Sigmoid colon (tissue), 7 donors: ENCODE results near the gene WNT5A. TPM values are rescaled to one million over a fixed set of nuclear protein-coding genes. Genes with fewer than 3 reads are reported as not detected.

ENCODE experiments used
- DNase-seq: peaks from one replicate; pipeline ENCODE4 v3.0.0-alpha.2; 2019
- H3K27ac ChIP-seq, 4 donors: fragments of 200-600 bp; sonication (generic); one replicate each; pipeline ENCODE4 v1.5.1; 2016 to 2019; ENCODE audit warnings: mild to moderate bottlenecking in 1 of 4
- H3K27me3 ChIP-seq, 3 donors: fragments of 200-600 bp; sonication (generic); one replicate each; pipeline ENCODE4 v1.5.1; 2019; ENCODE audit warnings: mild to moderate bottlenecking in 1 of 3
- H3K36me3 ChIP-seq, 4 donors: fragments of 200-600 bp; sonication (generic); one replicate each; pipeline ENCODE4 v1.5.1; 2016 to 2019
- H3K4me1 ChIP-seq, 4 donors: fragments of 200-600 bp; sonication (generic); one replicate each; pipeline ENCODE4 v1.5.1; 2017 to 2019
- H3K4me3 ChIP-seq, 4 donors: fragments of 200-600 bp; sonication (generic); one replicate each; pipeline ENCODE4 v1.5.1; 2017 to 2019; ENCODE audit warnings: mild to moderate bottlenecking in 2 of 4, moderate library complexity in 1 of 4
- H3K9me3 ChIP-seq, 4 donors: fragments of 200-600 bp in 3 of 4; sonication (generic) in 3 of 4; one replicate each; pipeline versions ENCODE4 v1.5.1 to v1.6.1; 2013 to 2019
- EP300 ChIP-seq, 4 donors: sonication (generic); formaldehyde crosslinking; IDR thresholded peaks; one replicate each; pipeline ENCODE4 v1.6.1; 2017; ENCODE audit warnings: antibody characterized with exemption in 4 of 4
- POLR2A ChIP-seq, 2 donors: fragments of 450-650 bp; IDR thresholded peaks; one replicate each; pipeline ENCODE4 v1.6.1; 2016; ENCODE audit warnings: antibody characterized with exemption in 2 of 2, mild to moderate bottlenecking in 2 of 2, moderate library complexity in 2 of 2
- POLR2AphosphoS5 ChIP-seq, 4 donors: sonication (generic); formaldehyde crosslinking; IDR thresholded peaks; one replicate each; pipeline ENCODE4 v1.6.1; 2017; ENCODE audit warnings: antibody characterized with exemption in 4 of 4
- WGBS, 2 donors: extraction: QIAGEN DNeasy Blood & Tissue Kit; methylation state at CpG; one replicate each; pipeline ENCODE4 v1.1.7; 2013; 5-methylcytosine and 5-hydroxymethylcytosine counted together
- intact Hi-C: fragments of 100-400 bp; cut with DNase I; formaldehyde crosslinking; loops from one replicate; pipeline ENCODE4 v1.15.1; 2023
- polyA plus RNA-seq, 3 donors: library from polyadenylated mRNA; stranded (reverse); fragments of 200-250 nt; gene quantifications; one replicate each; pipeline ENCODE4 v1.2.3, GENCODE V29; 2013
- total RNA-seq, 4 donors: library from RNA; depleted of rRNA; stranded (reverse); fragments of >200 nt; gene quantifications; one replicate each; pipeline ENCODE4 v1.1.0, GENCODE V29; 2016
- TF ChIP-seq, protein P1 (sequence below), 4 experiments: fragments of 450-650 bp in 3 of 4; fragments of 200-600 bp in 1 of 4; IDR thresholded peaks; one replicate each; pipeline ENCODE4 v1.5.1; 2016 to 2019; ENCODE audit warnings: antibody characterized with exemption in 4 of 4, mild to moderate bottlenecking in 3 of 4, moderate library complexity in 2 of 4
- donor health status: healthy with polysubstance abuse.
- donor health status: Bipolar disorder and iron deficiency.
- donor health status: healthy.

WNT5A gene
- total and polyA plus RNA-seq, 7 donors = under 0.01 to 11.9 (median 3.9) TPM

DNA sequence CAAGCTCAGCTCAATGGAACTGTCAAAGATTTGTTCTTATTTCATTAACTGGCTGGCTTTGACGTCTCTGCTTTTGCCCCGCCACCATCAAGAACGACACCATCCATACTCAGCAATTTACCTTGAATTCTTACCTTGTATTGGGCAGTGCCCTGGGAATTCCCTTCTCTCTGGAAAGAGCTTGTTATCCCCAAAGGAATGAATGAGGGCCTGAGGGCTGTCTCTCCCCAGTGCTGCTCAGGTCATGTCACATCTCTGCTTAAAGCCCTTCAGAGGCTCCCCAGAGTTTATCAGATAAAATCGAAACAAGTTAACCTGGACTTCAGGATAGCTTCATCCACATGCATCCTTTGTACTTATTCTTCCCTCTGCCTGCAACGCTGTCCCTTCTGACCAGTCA, 5.9 kb upstream of the WNT5A start:
- intact Hi-C loops = no loop called here
- TF ChIP-seq EP300 (IDR thresholded peaks at IDR 0.05) = no peak
- no peak for TF ChIP-seq POLR2A (IDR thresholded peaks at IDR 0.05)
- TF ChIP-seq, protein P1, sequence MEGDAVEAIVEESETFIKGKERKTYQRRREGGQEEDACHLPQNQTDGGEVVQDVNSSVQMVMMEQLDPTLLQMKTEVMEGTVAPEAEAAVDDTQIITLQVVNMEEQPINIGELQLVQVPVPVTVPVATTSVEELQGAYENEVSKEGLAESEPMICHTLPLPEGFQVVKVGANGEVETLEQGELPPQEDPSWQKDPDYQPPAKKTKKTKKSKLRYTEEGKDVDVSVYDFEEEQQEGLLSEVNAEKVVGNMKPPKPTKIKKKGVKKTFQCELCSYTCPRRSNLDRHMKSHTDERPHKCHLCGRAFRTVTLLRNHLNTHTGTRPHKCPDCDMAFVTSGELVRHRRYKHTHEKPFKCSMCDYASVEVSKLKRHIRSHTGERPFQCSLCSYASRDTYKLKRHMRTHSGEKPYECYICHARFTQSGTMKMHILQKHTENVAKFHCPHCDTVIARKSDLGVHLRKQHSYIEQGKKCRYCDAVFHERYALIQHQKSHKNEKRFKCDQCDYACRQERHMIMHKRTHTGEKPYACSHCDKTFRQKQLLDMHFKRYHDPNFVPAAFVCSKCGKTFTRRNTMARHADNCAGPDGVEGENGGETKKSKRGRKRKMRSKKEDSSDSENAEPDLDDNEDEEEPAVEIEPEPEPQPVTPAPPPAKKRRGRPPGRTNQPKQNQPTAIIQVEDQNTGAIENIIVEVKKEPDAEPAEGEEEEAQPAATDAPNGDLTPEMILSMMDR (IDR thresholded peaks at IDR 0.05) = no peak
- TF ChIP-seq POLR2AphosphoS5 (IDR thresholded peaks at IDR 0.05) = no peak
- 87 to 89% methylated on average over 5 of the region's 5 CpGs for WGBS, 2 donors

DNA sequence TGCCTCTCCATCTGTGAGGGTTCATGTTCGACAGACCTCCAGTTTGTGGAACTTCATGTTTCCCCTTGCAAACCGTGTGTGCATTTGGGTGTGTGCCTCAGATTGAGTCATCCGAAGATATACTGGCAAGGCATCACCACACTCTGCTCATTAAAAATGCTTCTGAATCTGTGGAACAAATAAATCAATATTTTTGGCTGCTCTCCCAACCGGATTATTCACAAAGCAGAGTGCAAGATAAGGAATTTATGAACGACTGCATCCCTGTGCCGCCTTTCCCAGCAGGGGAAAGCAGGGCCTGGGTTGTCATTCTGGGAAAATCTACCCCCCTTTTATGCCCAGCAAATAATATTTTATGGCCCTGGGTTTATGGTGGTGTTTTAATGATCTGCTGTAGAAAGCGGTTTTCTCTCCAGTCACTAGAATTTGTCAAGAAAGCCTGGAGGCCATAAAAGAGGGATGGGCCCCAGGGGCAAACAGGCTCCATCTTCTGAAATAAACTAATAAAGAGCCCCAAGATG, 4.2 kb upstream of the WNT5A start:
- H3K4me1 ChIP-seq = peaks cover 0 to 32% (median 25%) of the 10 kb centered on the region in 4 donors
- H3K9me3 ChIP-seq = no peaks in the 10 kb centered on the region
- H3K27ac ChIP-seq = peak overlapping the region in 2 of 4 donors; percentile 3 to 9
- WGBS, 2 donors = 9 to 46% methylated on average over 7 of the region's 7 CpGs
- TF ChIP-seq EP300 (IDR thresholded peaks at IDR 0.05) (no peak), POLR2AphosphoS5 (IDR thresholded peaks at IDR 0.05) (peak in 1 of 4 donors; percentile 35)
- TF ChIP-seq, protein P1 (IDR thresholded peaks at IDR 0.05) = no peak
- H3K27me3 ChIP-seq = peaks cover 0 to 5% (median 0%) of the 10 kb centered on the region in 3 donors
- no peak overlapping the region for H3K4me3 ChIP-seq
- no peak for DNase-seq
- H3K36me3 ChIP-seq = no peaks in the 10 kb centered on the region
- intact Hi-C loops = no loop called here

More for the DNA sequence above, 5.9 kb upstream of the WNT5A start:
- Histone ChIP-seq H3K27ac (no peak overlapping the region), H3K4me1 (peaks cover 0 to 29% (median 23%) of the 10 kb centered on the region in 4 donors), H3K4me3 (no peak overlapping the region), H3K36me3 (no peaks in the 10 kb centered on the region), H3K27me3 (no peaks in the 10 kb centered on the region), H3K9me3 (no peaks in the 10 kb centered on the region)
- no peak for DNase-seq

DNA sequence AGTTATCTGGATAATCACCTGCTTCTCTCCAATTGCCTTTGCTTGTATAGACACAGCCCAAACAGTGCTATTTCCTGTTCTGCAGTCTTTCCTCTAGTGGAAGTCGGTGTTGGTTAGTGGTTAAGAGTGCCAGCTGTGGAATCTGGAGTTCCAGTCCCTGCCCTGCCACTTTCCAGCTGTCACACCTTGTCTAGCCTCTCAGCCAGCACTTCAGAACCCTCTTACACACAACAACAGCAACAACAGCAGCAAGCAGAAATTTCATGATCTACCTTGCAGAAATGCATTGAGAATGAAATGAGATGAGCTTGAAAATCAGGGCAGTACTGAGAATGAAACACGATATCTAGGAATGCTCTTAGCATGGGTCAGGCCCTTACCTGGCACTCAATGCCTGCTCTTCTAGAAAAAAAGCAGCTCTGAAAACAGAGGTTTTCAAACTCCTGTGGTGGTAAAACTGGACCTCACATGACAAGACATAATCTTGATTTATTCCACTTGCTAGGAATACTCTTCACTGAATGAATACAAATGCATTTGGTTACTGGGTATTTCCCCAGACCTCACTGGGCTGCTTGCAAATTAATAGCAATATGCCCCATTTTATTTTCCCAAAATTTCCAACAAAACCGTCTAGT, 3.3 kb upstream of the WNT5A start:
- Histone ChIP-seq H3K36me3 (no peaks in the 10 kb centered on the region), H3K9me3 (no peaks in the 10 kb centered on the region), H3K4me1 (peaks cover 0 to 32% (median 28%) of the 10 kb centered on the region in 4 donors), H3K27me3 (peaks cover 0 to 5% (median 0%) of the 10 kb centered on the region in 3 donors), H3K27ac (no peak overlapping the region), H3K4me3 (no peak overlapping the region)
- no peak for DNase-seq
- TF ChIP-seq POLR2AphosphoS5 (IDR thresholded peaks at IDR 0.05) (no peak), EP300 (IDR thresholded peaks at IDR 0.05) (no peak), POLR2A (IDR thresholded peaks at IDR 0.05) (no peak)
- TF ChIP-seq, protein P1 (IDR thresholded peaks at IDR 0.05) = no peak
- intact Hi-C loops = no loop called here
- 14 to 37% methylated on average over 3 of the region's 3 CpGs for WGBS, 2 donors

DNA sequence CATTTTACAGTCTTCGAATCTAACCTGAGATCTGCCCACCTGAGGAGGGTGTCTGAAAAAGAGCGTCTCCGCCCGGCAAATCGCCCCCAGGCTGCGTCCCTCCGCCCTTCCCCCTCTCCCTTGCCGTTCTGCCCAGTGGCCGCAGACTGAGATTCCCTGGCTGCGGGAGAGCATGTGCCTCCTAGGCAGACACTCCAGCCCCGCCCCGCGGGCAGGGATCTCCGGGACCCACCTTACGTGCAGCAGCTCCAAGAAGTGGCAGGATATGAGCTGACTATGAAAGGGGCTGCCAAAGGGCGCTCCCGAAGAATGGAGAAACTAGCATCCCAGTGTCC, 2.7 kb upstream of the WNT5A start:
- TF ChIP-seq, protein P1 (IDR thresholded peaks at IDR 0.05) = no peak
- TF ChIP-seq EP300 (IDR thresholded peaks at IDR 0.05) = no peak
- no peak for TF ChIP-seq POLR2A (IDR thresholded peaks at IDR 0.05)
- no peak for TF ChIP-seq POLR2AphosphoS5 (IDR thresholded peaks at IDR 0.05)
- no peak for DNase-seq
- Histone ChIP-seq H3K4me3 (no peak overlapping the region), H3K36me3 (no peaks in the 10 kb centered on the region), H3K9me3 (no peaks in the 10 kb centered on the region), H3K27ac (no peak overlapping the region), H3K27me3 (peaks cover 0 to 5% (median 0%) of the 10 kb centered on the region in 3 donors), H3K4me1 (peaks cover 0 to 34% (median 31%) of the 10 kb centered on the region in 4 donors)
- intact Hi-C loops = loop anchor here (5.0 to 10.0 kb wide), 4 partner anchors 83 to 1005 kb away; no protein-coding TSS in a partner anchor
- 6 to 12% methylated on average over 17 of the region's 17 CpGs for WGBS, 2 donors
